Stomach (tissue), 9 donors: ENCODE results near the gene KIF12. TPM values are rescaled to one million over a fixed set of nuclear protein-coding genes. Genes with fewer than 3 reads are reported as not detected.

Source experiments
- DNase-seq, 2 donors: peaks; one replicate each; pipeline versions ENCODE4 v3.0.0 to v3.0.0-alpha.2; 2013 to 2019
- H3K27ac ChIP-seq, 5 donors: fragments of 200-600 bp in 4 of 5; sonication (generic) in 4 of 5; one replicate each; pipeline ENCODE4 v1.5.1; 2013 to 2019; ENCODE audit warnings: mild to moderate bottlenecking in 1 of 5, moderate library complexity in 1 of 5
- H3K27me3 ChIP-seq, 3 donors: fragments of 200-600 bp; sonication (generic); one replicate each; pipeline ENCODE4 v1.5.1; 2017 to 2019; ENCODE audit warnings: mixed run types in 1 of 3
- H3K36me3 ChIP-seq, 4 donors: fragments of 200-600 bp; sonication (generic); 1 replicate in 3 of 4; 2 replicates in 1 of 4; pipeline ENCODE4 v1.5.1; 2016 to 2019
- H3K4me1 ChIP-seq, 4 donors: fragments of 200-600 bp; sonication (generic); one replicate each; pipeline ENCODE4 v1.5.1; 2016 to 2019
- H3K4me3 ChIP-seq, 4 donors: fragments of 200-600 bp; sonication (generic) in 3 of 4; one replicate each; pipeline ENCODE4 v1.5.1; 2016 to 2019; ENCODE audit warnings: mild to moderate bottlenecking in 1 of 4
- H3K9me3 ChIP-seq, 4 donors: fragments of 200-600 bp; sonication (generic); one replicate each; pipeline ENCODE4 v1.5.1; 2016 to 2019
- CTCF ChIP-seq, 7 experiments: fragments of 450-650 bp in 4 of 7; fragments of 200-600 bp in 3 of 7; sonication (generic) in 3 of 7; IDR thresholded peaks; one replicate each; pipeline ENCODE4 v1.5.1; 2016 to 2019; ENCODE audit warnings: antibody characterized with exemption in 7 of 7, control low read depth in 2 of 7, mild to moderate bottlenecking in 1 of 7
- EP300 ChIP-seq: sonication (generic); formaldehyde crosslinking; IDR thresholded peaks from one replicate; pipeline ENCODE4 v1.6.1; 2017; ENCODE audit warnings: antibody characterized with exemption
- POLR2A ChIP-seq, 4 donors: fragments of 450-650 bp; IDR thresholded peaks; one replicate each; pipeline ENCODE4 v1.6.1; 2016; ENCODE audit warnings: antibody characterized with exemption in 4 of 4, control low read depth in 2 of 4, mild to moderate bottlenecking in 1 of 4, moderate library complexity in 1 of 4
- POLR2AphosphoS5 ChIP-seq, 3 donors: sonication (generic); formaldehyde crosslinking; IDR thresholded peaks; one replicate each; pipeline ENCODE4 v1.6.1; 2016; ENCODE audit warnings: antibody characterized with exemption in 3 of 3
- WGBS, 5 donors: extraction: QIAGEN DNeasy Blood & Tissue Kit in 3 of 5; methylation state at CpG; one replicate each; pipeline versions ENCODE4 v1.1.5 to v1.1.7; 2013 to 2018; 5-methylcytosine and 5-hydroxymethylcytosine counted together
- intact Hi-C: fragments of 100-400 bp; cut with DNase I; formaldehyde crosslinking; loops from one replicate; pipeline ENCODE4 v1.15.1; 2023; ENCODE audit warnings: low total_unique reads
- polyA plus RNA-seq, 3 donors: library from polyadenylated mRNA; stranded (reverse); fragments of 200-250 nt; gene quantifications; one replicate each; pipeline ENCODE4 v1.2.3, GENCODE V29; 2013
- total RNA-seq, 5 donors: library from RNA; depleted of rRNA; stranded (reverse); fragments of >200 nt; gene quantifications; one replicate each; pipeline versions ENCODE4 v1.1.0 to v1.2.3, GENCODE V29; 2014 to 2016
- donor health status: healthy with polysubstance abuse.
- donor health status: Bipolar disorder and iron deficiency.
- donor health status: healthy.

The KIF12 gene
- total and polyA plus RNA-seq, 8 donors: 3.9 to 79.4 (median 17.5) TPM

GRCh38 chr9:114138552-114138971 is 39.5 kb upstream of the KIF12 start:
- Histone ChIP-seq H3K27ac (no peak overlapping the region), H3K4me1 (peaks cover 0 to 18% (median 11%) of the 10 kb centered on the region in 4 donors), H3K36me3 (no peaks in the 10 kb centered on the region), H3K27me3 (no peaks in the 10 kb centered on the region), H3K4me3 (no peak overlapping the region), H3K9me3 (no peaks in the 10 kb centered on the region)
- TF ChIP-seq POLR2AphosphoS5 (IDR thresholded peaks at IDR 0.05) (no peak), CTCF (IDR thresholded peaks at IDR 0.05) (no peak), EP300 (no peak), POLR2A (IDR thresholded peaks at IDR 0.05) (no peak)
- intact Hi-C loops: no loop called here
- DNase-seq: no peak
- 83 to 90% (median 88%) methylated on average over 2 to 8 of the region's 8 CpGs for WGBS, 5 donors

GRCh38 chr9:114137831-114138230 is 38.7 kb upstream of the KIF12 start:
- Histone ChIP-seq H3K9me3 (no peaks in the 10 kb centered on the region), H3K27ac (no peak overlapping the region), H3K4me1 (peaks cover 0 to 18% (median 11%) of the 10 kb centered on the region in 4 donors), H3K27me3 (no peaks in the 10 kb centered on the region), H3K4me3 (no peak overlapping the region), H3K36me3 (no peaks in the 10 kb centered on the region)
- TF ChIP-seq CTCF (IDR thresholded peaks at IDR 0.05) (no peak), POLR2A (IDR thresholded peaks at IDR 0.05) (no peak), EP300 (no peak), POLR2AphosphoS5 (IDR thresholded peaks at IDR 0.05) (no peak)
- intact Hi-C loops: no loop called here
- WGBS, 5 donors: 83 to 88% (median 87%) methylated on average over 6 of the region's 6 CpGs
- no peak for DNase-seq

GRCh38 chr9:114134827-114135396 is 35.8 kb upstream of the KIF12 start:
- Histone ChIP-seq H3K27me3 (no peaks in the 10 kb centered on the region), H3K4me1 (no peaks in the 10 kb centered on the region), H3K4me3 (no peak overlapping the region), H3K9me3 (no peaks in the 10 kb centered on the region), H3K36me3 (no peaks in the 10 kb centered on the region), H3K27ac (no peak overlapping the region)
- TF ChIP-seq POLR2AphosphoS5 (IDR thresholded peaks at IDR 0.05): no peak
- DNase-seq: no peak
- 58 to 78% (median 69%) methylated on average over 5 of the region's 5 CpGs for WGBS, 5 donors
- intact Hi-C loops: no loop called here

- no peaks in the 10 kb centered on the region for H3K4me1 ChIP-seq
- no peaks in the 10 kb centered on the region for H3K36me3 ChIP-seq
- DNase-seq: no peak
- intact Hi-C loops: no loop called here
- H3K4me3 ChIP-seq: no peak overlapping the region
- H3K27ac ChIP-seq: no peak overlapping the region
- WGBS, 5 donors: 93 to 97% (median 95%) methylated on average over 7 of the region's 7 CpGs
- H3K27me3 ChIP-seq: no peaks in the 10 kb centered on the region
- no peak for TF ChIP-seq EP300
- no peak for TF ChIP-seq POLR2A (IDR thresholded peaks at IDR 0.05)
- no peak for TF ChIP-seq CTCF (IDR thresholded peaks at IDR 0.05)
- no peak for TF ChIP-seq POLR2AphosphoS5 (IDR thresholded peaks at IDR 0.05)
- peaks cover 0 to 8% (median 6%) of the 10 kb centered on the region in 4 donors for H3K9me3 ChIP-seq
These were observed 33.4 kb upstream of the KIF12 start for GRCh38 chr9:114132550-114132918.

GRCh38 chr9:114131808-114132549 is 32.9 kb upstream of the KIF12 start:
- H3K4me3 ChIP-seq: no peak overlapping the region
- no peak overlapping the region for H3K27ac ChIP-seq
- no peaks in the 10 kb centered on the region for H3K4me1 ChIP-seq
- H3K36me3 ChIP-seq: no peaks in the 10 kb centered on the region
- DNase-seq: no peak
- no peaks in the 10 kb centered on the region for H3K27me3 ChIP-seq
- 78 to 83% (median 81%) methylated on average over 10 of the region's 10 CpGs for WGBS, 5 donors
- intact Hi-C loops: no loop called here
- no peak for TF ChIP-seq CTCF (IDR thresholded peaks at IDR 0.05)
- TF ChIP-seq POLR2A (IDR thresholded peaks at IDR 0.05): no peak
- no peak for TF ChIP-seq EP300
- TF ChIP-seq POLR2AphosphoS5 (IDR thresholded peaks at IDR 0.05): no peak
- peaks cover 0 to 13% (median 11%) of the 10 kb centered on the region in 4 donors for H3K9me3 ChIP-seq
